ENCODE data around the gene SMIM13.

Gene SMIM13

DNA sequence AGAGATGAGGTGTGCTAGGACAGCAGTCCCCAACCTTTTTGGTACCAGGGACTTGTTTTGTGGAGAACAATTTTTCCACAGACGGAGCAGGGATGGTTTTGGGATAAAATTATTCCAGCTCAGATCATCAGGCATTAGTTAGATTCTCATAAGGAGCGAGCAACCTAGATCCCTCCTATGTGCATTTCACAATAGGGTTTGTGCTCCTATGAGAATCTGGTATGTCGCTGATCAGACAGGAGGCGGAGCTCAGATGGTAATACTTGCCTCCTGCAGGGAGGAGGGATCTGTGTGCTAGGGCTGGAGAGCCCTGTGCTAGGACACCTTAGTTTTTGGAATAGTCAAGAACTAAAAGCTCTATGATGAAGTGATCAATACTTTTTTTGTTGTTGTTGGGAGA lies 2.5 kb downstream of the SMIM13 start:
- H3K27ac ChIP-seq (ENCODE audit: insufficient read depth, low read length, poor library complexity, severe bottlenecking) = no peak overlapping the region
- no peak overlapping the region for H3K4me3 ChIP-seq (ENCODE audit: insufficient read depth, low read depth, low read length, poor library complexity, severe bottlenecking)

DNA sequence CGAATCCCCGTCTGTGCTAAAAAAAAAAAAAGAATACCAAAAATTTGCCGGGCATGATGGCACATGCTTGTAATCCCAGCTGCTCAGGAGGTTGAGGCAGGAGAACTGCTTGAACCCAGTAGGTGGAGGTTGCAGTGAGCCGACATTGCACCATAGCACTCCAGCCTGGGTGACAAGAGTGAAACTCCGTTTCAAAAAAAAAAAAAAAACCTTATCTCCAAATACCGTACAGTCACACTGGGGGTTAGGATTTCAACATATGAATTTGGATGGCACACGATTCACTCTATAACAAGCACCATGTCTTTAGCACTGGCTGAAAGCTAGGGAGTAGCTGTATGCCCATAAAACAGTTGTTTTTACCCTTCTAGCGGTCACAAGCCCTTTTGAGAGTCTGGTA lies 3.8 kb downstream of the SMIM13 start:
- Histone ChIP-seq H3K4me3 (ENCODE audit: insufficient read depth, low read depth, low read length, poor library complexity, severe bottlenecking) (no peak overlapping the region), H3K9me3 (ENCODE audit: control insufficient read depth, low read length) (no peaks in the 10 kb centered on the region), H3K27me3 (replicated peaks; ENCODE audit: control insufficient read depth, insufficient read depth, low read length, poor library complexity, severe bottlenecking) (no peaks in the 10 kb centered on the region), H3K4me1 (ENCODE audit: control insufficient read depth, insufficient read depth, low read length, poor library complexity, severe bottlenecking) (peaks cover 10% of the 10 kb centered on the region), H3K27ac (ENCODE audit: insufficient read depth, low read length, poor library complexity, severe bottlenecking) (no peak overlapping the region), H3K36me3 (ENCODE audit: control insufficient read depth, insufficient read depth, low read length) (no peaks in the 10 kb centered on the region)
- DNase-seq = no peak

More for the DNA sequence above, 2.5 kb downstream of the SMIM13 start:
- Histone ChIP-seq H3K36me3 (ENCODE audit: control insufficient read depth, insufficient read depth, low read length) (no peaks in the 10 kb centered on the region), H3K4me1 (ENCODE audit: control insufficient read depth, insufficient read depth, low read length, poor library complexity, severe bottlenecking) (peaks cover 10% of the 10 kb centered on the region), H3K27me3 (replicated peaks; ENCODE audit: control insufficient read depth, insufficient read depth, low read length, poor library complexity, severe bottlenecking) (no peaks in the 10 kb centered on the region), H3K9me3 (ENCODE audit: control insufficient read depth, low read length) (no peaks in the 10 kb centered on the region)
- no peak for DNase-seq

GRCh38 chr6:11098004-11098403 lies 4.4 kb downstream of the SMIM13 start:
- Histone ChIP-seq H3K9me3 (ENCODE audit: control insufficient read depth, low read length) (no peaks in the 10 kb centered on the region), H3K4me3 (ENCODE audit: insufficient read depth, low read depth, low read length, poor library complexity, severe bottlenecking) (no peak overlapping the region), H3K27ac (ENCODE audit: insufficient read depth, low read length, poor library complexity, severe bottlenecking) (no peak overlapping the region), H3K36me3 (ENCODE audit: control insufficient read depth, insufficient read depth, low read length) (no peaks in the 10 kb centered on the region), H3K27me3 (replicated peaks; ENCODE audit: control insufficient read depth, insufficient read depth, low read length, poor library complexity, severe bottlenecking) (no peaks in the 10 kb centered on the region), H3K4me1 (ENCODE audit: control insufficient read depth, insufficient read depth, low read length, poor library complexity, severe bottlenecking) (peaks cover 10% of the 10 kb centered on the region)
- no peak for DNase-seq

GRCh38 chr6:11101417-11101816 lies 7.8 kb downstream of the SMIM13 start:
- Histone ChIP-seq H3K4me1 (ENCODE audit: control insufficient read depth, insufficient read depth, low read length, poor library complexity, severe bottlenecking) (no peaks in the 10 kb centered on the region), H3K27ac (ENCODE audit: insufficient read depth, low read length, poor library complexity, severe bottlenecking) (no peak overlapping the region), H3K36me3 (ENCODE audit: control insufficient read depth, insufficient read depth, low read length) (no peaks in the 10 kb centered on the region), H3K4me3 (ENCODE audit: insufficient read depth, low read depth, low read length, poor library complexity, severe bottlenecking) (no peak overlapping the region), H3K27me3 (replicated peaks; ENCODE audit: control insufficient read depth, insufficient read depth, low read length, poor library complexity, severe bottlenecking) (no peaks in the 10 kb centered on the region), H3K9me3 (ENCODE audit: control insufficient read depth, low read length) (no peaks in the 10 kb centered on the region)
- DNase-seq = no peak

DNA sequence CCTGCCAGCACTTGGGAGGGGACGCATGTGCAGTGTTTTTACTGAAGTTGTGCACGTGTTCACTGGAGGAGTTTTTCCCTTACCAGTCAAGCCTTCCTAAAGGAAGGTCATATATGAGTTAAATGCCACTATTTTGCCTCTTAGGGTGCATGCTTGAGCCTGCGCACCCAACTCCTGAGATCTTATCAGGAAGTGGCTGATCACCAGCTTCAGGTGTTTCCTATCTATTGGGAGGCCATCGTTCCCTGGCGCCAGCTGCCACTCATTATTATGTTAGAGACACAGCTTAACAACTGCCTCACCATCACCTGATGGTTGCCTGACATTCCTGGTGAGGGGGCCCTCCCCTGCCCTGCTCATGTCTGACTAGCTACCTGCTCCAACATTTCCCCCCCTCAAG lies 9.4 kb downstream of the SMIM13 start:
- H3K27ac ChIP-seq (ENCODE audit: insufficient read depth, low read length, poor library complexity, severe bottlenecking) = no peak overlapping the region
- no peak for DNase-seq
- H3K4me1 ChIP-seq (ENCODE audit: control insufficient read depth, insufficient read depth, low read length, poor library complexity, severe bottlenecking) = no peaks in the 10 kb centered on the region
- no peaks in the 10 kb centered on the region for H3K9me3 ChIP-seq (ENCODE audit: control insufficient read depth, low read length)
- H3K4me3 ChIP-seq (ENCODE audit: insufficient read depth, low read depth, low read length, poor library complexity, severe bottlenecking) = no peak overlapping the region
- H3K36me3 ChIP-seq (ENCODE audit: control insufficient read depth, insufficient read depth, low read length) = no peaks in the 10 kb centered on the region
- no peaks in the 10 kb centered on the region for H3K27me3 ChIP-seq (replicated peaks; ENCODE audit: control insufficient read depth, insufficient read depth, low read length, poor library complexity, severe bottlenecking)

DNA sequence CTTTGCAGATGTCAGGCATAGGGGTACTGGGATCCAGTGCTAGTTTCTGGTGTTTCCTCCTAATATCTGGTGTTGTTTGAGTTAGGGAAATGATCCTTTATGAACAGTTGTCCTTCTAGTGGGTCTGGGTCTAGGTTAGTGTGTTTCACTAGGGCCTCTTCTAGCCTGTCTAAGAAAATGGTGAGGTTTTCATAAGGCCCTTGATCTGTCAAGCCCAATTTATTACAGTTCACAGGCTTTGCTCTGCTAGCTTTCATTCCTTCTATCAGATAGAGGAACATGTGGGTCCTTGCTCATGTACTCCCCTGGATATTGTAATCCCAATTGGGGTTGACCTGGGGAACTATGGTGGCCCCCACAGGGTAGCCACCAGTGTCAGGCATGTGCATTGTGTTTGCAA lies 15.1 kb downstream of the SMIM13 start:
- Histone ChIP-seq H3K36me3 (ENCODE audit: control insufficient read depth, insufficient read depth, low read length) (no peaks in the 10 kb centered on the region), H3K9me3 (ENCODE audit: control insufficient read depth, low read length) (no peaks in the 10 kb centered on the region), H3K4me3 (ENCODE audit: insufficient read depth, low read depth, low read length, poor library complexity, severe bottlenecking) (no peak overlapping the region), H3K4me1 (ENCODE audit: control insufficient read depth, insufficient read depth, low read length, poor library complexity, severe bottlenecking) (peaks cover 2% of the 10 kb centered on the region), H3K27ac (ENCODE audit: insufficient read depth, low read length, poor library complexity, severe bottlenecking) (no peak overlapping the region), H3K27me3 (replicated peaks; ENCODE audit: control insufficient read depth, insufficient read depth, low read length, poor library complexity, severe bottlenecking) (no peaks in the 10 kb centered on the region)
- no peak for DNase-seq

DNA sequence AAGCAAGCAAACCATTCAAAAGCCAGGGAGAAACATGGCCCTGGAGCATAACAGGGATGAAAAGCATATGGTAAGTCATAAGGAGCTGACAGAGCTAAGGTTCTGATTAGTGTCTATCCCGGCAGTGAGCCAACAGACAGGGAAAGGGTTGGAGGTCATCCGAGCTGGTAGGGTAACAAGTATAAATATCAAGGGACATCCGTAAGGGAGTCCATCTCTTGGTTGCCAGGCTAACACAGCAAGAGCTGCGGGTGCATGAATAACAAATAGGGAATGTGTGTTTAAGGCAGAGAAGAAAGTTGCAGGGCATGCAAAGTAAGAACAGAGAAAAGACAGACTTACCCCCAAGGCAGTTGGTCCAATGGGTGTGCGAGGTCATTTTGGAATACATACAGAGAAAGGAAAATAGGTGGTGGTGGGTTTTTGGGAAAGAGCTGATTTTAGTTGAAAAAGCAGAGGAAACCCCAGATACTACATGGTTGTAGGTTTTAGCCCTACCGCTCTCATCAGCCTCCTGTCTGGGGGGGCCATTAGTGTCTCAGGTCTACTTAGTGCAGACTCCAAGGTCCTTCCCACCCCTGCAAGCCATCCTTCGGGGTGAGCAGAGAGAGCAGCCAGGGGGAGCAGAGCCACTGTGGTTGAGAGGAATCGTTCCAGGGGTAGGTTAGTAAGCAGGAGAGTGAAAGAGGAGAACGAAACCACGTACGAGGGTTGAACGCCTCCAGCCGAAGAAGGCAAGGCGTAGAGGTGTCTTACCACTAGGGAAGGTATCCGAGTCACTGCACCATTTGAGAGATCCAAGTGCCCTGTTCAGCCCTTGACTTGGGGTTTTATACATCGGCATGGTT lies 17.5 kb downstream of the SMIM13 start, which contains the start of gene ERVFRD-1:
TSS of gene ERVFRD-1 (minus strand) at position 805 of the 848 bp plus-strand sequence. CDS start 6,415 bp downstream, outside the sequence.
- H3K27me3 ChIP-seq (replicated peaks; ENCODE audit: control insufficient read depth, insufficient read depth, low read length, poor library complexity, severe bottlenecking) = no peaks in the 10 kb centered on the region
- H3K4me3 ChIP-seq (ENCODE audit: insufficient read depth, low read depth, low read length, poor library complexity, severe bottlenecking) = peak within 1 kb of the TSS; percentile 28
- H3K36me3 ChIP-seq (ENCODE audit: control insufficient read depth, insufficient read depth, low read length) = no peaks in the 10 kb centered on the region
- peaks cover 2% of the 10 kb centered on the region for H3K4me1 ChIP-seq (ENCODE audit: control insufficient read depth, insufficient read depth, low read length, poor library complexity, severe bottlenecking)
- H3K27ac ChIP-seq (ENCODE audit: insufficient read depth, low read length, poor library complexity, severe bottlenecking) = no peak within 1 kb of the TSS
- no peak for DNase-seq
- no peaks in the 10 kb centered on the region for H3K9me3 ChIP-seq (ENCODE audit: control insufficient read depth, low read length)

DNA sequence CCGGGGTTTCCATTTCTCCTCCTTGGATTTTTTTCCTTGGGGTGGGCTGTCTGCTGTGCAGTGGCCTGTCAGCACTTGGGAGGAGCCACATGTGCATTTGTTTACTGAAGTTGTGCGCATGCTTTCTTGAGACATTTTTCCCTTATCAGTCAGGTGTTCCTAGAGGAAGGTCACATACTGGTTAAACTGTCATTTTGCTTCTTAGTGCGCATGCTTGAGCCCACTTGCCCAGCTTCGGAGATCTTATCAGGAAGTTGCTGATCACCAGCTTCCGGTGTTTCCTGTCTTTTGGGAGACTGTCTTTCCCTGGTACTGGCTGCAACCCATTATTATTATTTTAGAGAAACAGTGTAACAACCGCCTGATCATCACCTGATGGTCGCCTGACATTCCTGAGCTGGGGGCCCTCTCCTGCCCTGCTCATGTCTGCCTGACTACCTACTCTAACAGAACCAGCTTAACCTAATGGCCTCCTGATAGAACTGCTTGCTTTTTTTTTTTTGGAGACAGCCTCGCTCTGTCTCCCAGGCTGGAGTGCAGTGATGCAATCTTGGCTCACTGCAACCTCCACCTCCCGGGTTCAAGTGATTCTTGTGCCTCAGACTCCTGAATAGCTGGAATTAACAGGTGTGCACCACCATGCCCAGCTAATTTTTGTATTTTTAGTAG lies 18.3 kb downstream of the SMIM13 start:
- Histone ChIP-seq H3K27me3 (replicated peaks; ENCODE audit: control insufficient read depth, insufficient read depth, low read length, poor library complexity, severe bottlenecking) (no peaks in the 10 kb centered on the region), H3K9me3 (ENCODE audit: control insufficient read depth, low read length) (no peaks in the 10 kb centered on the region), H3K4me1 (ENCODE audit: control insufficient read depth, insufficient read depth, low read length, poor library complexity, severe bottlenecking) (peaks cover 2% of the 10 kb centered on the region), H3K36me3 (ENCODE audit: control insufficient read depth, insufficient read depth, low read length) (no peaks in the 10 kb centered on the region), H3K27ac (ENCODE audit: insufficient read depth, low read length, poor library complexity, severe bottlenecking) (no peak overlapping the region), H3K4me3 (ENCODE audit: insufficient read depth, low read depth, low read length, poor library complexity, severe bottlenecking) (peak overlapping the region; percentile 28)
- DNase-seq = no peak

DNA sequence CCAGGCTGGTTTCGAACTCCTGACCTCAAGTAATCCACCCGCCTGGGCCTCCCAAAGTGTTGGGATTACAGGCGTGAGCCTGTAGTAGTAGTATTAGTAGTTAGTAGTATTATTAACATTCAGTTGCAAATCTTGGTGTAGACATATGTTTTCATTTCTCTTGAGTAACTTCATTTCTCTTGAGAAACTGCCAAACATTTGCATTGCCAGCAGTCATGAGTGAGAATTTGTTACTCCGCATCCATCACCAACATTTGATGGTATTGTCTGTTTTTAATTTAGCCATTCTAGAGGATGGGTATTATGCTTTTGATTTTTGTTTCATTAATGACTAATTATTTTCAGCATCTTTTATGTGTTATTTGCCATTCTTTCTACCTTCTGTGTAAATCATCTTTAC lies 19.4 kb downstream of the SMIM13 start:
- Histone ChIP-seq H3K9me3 (ENCODE audit: control insufficient read depth, low read length) (no peaks in the 10 kb centered on the region), H3K27ac (ENCODE audit: insufficient read depth, low read length, poor library complexity, severe bottlenecking) (no peak overlapping the region), H3K4me3 (ENCODE audit: insufficient read depth, low read depth, low read length, poor library complexity, severe bottlenecking) (no peak overlapping the region), H3K4me1 (ENCODE audit: control insufficient read depth, insufficient read depth, low read length, poor library complexity, severe bottlenecking) (peaks cover 2% of the 10 kb centered on the region), H3K27me3 (replicated peaks; ENCODE audit: control insufficient read depth, insufficient read depth, low read length, poor library complexity, severe bottlenecking) (no peaks in the 10 kb centered on the region), H3K36me3 (ENCODE audit: control insufficient read depth, insufficient read depth, low read length) (no peaks in the 10 kb centered on the region)
- DNase-seq = no peak

Data from effector memory CD4-positive, alpha-beta T cell (primary cell).